Measurements from ENCODE around the gene ALDH1B1.
A peak's percentile ranks its signal among the peaks of the same experiment; 100 is the strongest.

ALDH1B1 gene

GRCh38 chr9:38417003-38417945 is 24.8 kb downstream of the ALDH1B1 start:
- DNase-seq: no peak

DNA sequence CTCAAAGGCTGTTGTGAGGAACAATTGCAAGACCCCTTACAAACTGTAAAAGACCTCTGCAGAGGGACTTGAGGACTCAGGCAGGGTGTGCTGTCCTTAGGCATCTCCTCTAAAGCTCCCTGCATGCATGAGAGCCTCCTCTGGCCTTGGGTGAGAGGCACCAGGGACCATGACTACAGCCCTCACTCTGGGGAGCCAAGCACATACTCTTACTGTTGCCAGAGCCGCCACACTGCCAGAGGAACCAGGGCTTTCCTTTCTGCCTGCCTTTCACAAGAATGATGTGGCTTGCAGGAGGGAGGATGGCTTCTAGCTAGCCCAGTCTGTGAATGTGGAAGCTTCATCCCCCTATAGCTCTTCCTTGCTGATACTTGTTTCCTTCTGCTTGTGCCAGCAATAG is 25.9 kb downstream of the ALDH1B1 start:
- no peak for DNase-seq

DNA sequence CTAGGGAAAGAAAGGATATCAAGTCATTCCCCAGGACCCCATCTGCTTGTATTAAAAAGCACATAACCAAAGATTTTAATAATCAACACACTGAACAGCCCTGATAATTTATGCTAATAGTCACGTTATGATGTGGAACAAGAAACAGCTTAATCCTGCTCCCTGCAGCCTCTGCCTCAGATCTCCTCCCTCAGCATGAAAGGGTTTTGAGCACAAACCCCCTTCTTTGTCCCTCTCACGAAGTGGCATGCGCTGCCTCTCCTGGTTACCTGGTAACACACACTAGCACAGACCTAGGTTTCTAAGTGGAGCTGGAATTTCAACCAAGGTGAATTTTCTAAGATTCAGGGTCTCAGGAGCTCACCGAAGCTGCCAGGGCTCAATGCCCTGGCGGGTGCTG is 26.7 kb downstream of the ALDH1B1 start:
- no peak for DNase-seq

DNA sequence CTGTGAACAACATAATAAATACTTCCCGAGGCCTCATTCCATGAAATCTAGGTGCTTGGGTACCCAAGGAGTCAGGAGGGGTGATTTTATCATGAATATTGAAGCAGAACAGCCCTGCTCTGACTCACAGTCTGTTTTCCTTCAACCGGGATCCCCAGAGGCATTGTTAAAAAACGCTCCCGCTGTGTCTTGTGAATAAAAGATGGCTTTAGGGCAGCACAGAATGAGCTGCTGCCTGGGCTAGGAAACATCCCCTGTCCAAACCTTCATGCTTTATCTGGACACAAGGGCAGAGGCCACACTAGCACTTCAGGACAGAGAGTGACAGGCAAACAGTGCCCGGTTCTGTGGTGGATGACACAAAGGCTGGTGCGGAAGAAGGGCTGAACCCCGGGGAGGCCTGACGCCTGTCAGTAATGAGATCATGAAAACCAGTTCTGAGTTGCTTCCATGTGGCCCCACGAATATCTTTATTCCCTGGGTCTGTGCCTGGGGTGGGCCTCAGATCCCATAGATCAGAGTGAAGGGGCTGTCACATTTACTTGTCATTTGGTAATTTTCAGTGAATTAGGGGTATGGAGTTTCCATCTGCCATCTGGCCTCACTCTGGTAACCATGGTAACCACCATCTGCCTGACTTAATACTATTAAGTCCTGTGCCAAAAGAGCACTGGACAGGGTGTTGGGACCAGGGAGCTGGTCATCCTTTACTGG is 29.2 kb downstream of the ALDH1B1 start:
- DNase-seq: peak; percentile 58

DNA sequence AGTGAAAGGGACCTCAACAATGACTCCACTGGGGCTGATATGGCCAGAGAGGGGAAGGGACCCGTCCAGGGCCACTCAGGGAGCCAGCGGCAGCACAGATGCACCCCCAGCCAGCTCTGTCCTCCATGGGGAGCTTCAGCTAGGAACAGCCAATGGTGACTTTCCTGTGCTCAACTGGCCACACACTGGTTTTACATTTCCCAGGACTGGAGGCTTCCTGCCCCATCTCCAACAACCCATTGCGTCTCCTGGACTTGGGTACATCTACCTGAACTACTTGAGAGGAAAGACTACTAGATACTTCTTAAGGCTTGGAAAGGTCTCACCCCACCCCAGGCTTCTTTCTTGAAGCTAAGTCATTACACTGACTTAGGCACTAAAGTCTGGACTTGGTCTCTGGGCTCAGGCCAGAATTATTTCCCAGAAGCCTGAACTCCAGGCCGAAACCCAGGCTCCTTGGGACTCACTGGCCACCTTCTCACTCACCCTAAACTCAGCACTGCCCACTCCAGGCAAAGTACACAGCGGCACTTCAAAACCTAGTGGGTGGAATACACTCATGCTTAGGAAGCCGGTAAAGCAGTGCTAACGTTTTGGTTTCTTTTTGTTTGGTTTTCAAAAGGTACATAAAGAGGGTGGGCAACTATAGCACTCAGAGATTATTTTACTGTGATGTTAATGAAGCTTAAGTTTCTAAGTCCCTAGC is 30.2 kb downstream of the ALDH1B1 start:
- no peak for DNase-seq

GRCh38 chr9:38423273-38423972 is 30.9 kb downstream of the ALDH1B1 start:
- no peak for DNase-seq

DNA sequence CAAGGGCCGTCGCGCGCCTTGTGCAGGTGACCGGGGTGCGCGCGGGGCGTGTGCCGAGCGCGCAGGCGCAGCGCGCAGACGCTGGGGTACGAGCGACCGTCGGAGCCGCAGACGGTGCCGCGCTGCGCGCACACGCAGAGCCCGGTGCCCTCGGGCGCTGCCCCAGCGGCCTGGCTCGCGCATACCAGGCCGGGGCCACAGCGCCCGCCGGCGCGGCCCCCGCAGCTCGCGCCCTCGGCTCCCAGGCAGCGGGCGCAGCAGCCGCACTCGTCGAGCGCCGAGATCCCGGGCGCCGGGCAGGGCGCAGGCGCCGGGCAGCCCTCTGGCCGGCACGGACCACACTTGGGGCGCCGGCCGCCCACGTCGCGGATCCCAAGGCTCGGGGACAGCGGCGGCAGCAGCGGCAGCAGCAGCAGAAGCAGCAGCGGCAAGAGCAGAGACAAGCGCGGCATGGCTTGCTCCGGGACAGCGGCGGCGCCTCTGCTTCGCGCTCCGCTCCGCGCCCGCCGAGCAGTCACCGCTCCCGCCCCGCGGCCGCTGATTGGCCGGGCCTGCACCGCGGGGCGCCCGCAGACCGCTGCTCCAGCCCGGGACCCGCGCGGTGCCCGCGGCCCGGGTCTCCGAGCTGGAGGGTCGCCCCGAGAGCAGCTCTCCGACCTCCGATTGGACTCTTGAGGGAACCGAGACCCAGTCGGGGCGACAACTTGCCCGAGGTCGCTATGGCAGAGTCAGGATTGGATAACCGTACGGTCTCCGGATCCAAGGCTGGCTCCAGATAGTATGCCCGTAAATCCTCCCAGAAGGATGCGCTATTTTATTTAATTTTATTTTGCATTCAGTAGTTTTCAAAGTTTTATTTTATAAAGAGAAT is 31.7 kb downstream of the ALDH1B1 start, which contains the start of gene IGFBPL1:
Gene IGFBPL1 (minus strand): TSS at position 482 of the 871 bp plus-strand sequence. CDS start 30 bp downstream, at position 452.
- peak; percentile 44 for DNase-seq

DNA sequence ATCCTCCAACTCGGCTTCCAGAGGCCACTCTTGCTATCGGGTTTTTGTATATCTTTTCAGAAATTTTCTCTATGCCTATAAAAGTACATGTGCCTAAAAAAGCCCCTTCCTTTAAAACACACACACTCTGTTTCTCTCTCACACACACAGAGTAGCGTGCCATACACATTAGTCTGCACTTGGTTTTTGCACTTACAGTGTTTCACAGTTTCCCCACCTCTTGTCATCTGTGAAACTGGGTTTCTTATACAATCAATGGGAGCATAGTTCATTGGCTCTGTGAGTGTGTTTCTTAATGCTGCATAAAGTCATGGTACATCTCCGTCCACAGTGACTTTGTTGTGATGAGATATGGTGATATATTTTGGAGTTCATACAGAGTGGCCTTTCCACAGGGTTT is 32.4 kb downstream of the ALDH1B1 start:
- DNase-seq: no peak

- DNase-seq: no peak
These were observed 35.6 kb downstream of the ALDH1B1 start for GRCh38 chr9:38428062-38428461.

GRCh38 chr9:38431116-38431515 is 38.6 kb downstream of the ALDH1B1 start:
- no peak for DNase-seq

DNA sequence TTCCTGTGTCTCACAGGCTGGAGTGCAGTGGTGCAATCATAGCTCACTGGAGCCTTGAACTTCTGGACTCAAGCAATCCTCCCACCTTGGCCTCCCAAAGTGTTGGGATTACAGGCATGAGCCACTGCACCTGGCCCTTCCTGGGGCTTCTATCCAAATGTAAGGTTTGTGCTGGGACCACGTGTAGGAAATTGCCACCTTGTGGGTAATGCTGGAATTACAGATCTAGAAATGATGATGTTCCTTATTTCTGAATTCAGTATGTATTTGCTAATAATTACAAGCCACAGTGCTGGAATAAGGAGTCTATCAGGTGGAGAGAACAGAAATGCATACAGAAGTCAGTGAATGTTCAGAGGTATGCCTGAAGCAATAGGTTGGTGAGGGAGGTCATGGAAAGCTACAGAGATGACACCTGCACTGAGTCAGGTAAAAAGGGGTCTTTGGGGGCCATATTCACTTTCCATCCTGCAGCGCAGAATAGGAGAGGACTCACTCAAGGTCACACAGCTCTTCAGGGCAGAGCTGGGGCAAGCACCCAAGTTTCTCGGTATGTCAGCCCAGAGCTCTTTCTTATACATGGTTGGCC is 40.5 kb downstream of the ALDH1B1 start:
- DNase-seq: peak; percentile 52

GRCh38 chr9:38434365-38434764 is 41.9 kb downstream of the ALDH1B1 start:
- no peak for DNase-seq

DNA sequence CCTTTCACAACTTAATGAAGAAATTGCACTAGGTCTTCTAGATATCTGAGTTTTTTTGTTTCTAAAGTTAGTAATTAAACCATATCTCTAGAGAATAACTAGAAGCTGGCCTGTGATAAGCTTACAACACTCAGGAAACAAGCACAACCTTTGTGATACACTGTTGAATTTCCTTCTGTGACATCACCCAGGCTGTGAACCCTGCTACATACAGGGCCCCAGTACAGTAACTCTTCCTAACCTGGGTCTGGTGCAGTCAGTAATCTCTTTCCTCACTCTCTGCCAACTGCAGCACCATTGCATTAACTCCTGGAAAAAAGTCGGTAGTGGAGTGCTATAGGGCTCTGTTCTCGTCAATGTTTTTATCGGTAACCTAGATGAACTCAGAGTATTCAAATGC is 42.4 kb downstream of the ALDH1B1 start:
- DNase-seq: peak; percentile 27

DNA sequence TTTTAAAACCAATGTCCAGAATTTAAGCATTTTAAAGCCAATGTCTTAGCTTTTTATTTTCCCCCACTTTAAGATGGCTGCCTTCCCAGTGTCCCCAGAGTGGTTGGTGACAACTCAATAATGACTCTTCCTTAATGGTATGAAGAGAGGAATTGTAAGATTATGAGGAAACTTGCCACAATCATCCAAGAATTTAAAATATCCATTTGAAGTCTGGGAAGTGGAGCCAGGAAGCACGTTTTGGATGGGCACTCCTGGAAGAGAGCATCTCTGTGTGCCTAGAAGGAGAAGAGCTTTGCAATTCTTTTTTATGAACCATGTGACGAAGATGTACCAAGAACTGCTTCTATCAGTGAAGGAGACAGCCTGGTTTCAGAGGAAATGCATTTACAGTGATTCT is 43.0 kb downstream of the ALDH1B1 start:
- peak; percentile 86 for DNase-seq

DNA sequence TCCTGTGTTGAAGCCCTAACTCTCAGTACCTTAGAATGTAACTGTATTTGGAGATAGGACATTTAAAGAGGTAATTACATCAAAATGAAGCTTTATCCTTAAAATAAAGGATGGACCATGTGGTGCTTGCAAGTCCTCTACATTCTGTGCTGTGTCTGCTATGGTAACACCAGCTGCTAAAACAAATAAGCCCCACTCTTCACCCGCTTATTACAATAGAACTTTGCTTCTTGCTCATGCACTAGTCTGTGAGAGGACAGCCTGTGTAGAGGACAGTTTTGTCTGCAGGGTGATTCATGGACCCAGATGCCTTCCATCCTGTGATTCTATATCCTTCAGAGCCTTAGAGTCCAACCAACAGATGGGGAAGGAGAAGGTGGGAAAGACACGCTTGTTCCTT is 44.2 kb downstream of the ALDH1B1 start:
- peak; percentile 13 for DNase-seq

- peak; percentile 80 for DNase-seq
These were observed 44.8 kb downstream of the ALDH1B1 start for GRCh38 chr9:38437193-38437823.

- DNase-seq: no peak
These were observed 46.9 kb downstream of the ALDH1B1 start for GRCh38 chr9:38439291-38439915.

GRCh38 chr9:38439916-38440301 is 47.4 kb downstream of the ALDH1B1 start:
- DNase-seq: no peak

- no peak for DNase-seq
These were observed 48.0 kb downstream of the ALDH1B1 start for GRCh38 chr9:38440516-38440915.

Data from fibroblast of skin of back (primary cell).